Testis (tissue), 3 donors: Measurements from ENCODE around the gene STRIP2. TPM values are rescaled to one million over a fixed set of nuclear protein-coding genes. Genes with fewer than 3 reads are reported as not detected.

Source experiments
- DNase-seq: peaks from one replicate; pipeline ENCODE4 v3.0.0-alpha.2; 2019
- H3K27ac ChIP-seq, 2 donors: fragments of 200-600 bp; sonication (generic); one replicate each; pipeline ENCODE4 v1.5.1; 2019
- H3K27me3 ChIP-seq: fragments of 200-600 bp; sonication (generic); one replicate; pipeline ENCODE4 v1.5.1; 2019
- H3K36me3 ChIP-seq: fragments of 200-600 bp; sonication (generic); one replicate; pipeline ENCODE4 v1.5.1; 2017; ENCODE audit warnings: low read depth; ENCODE audit errors: missing control alignments
- H3K4me1 ChIP-seq: fragments of 200-600 bp; sonication (generic); one replicate; pipeline ENCODE4 v1.5.1; 2019
- H3K4me3 ChIP-seq, 2 donors: fragments of 200-600 bp; sonication (generic); one replicate each; pipeline ENCODE4 v1.5.1; 2017 to 2019
- H3K9me3 ChIP-seq: fragments of 200-600 bp; sonication (generic); one replicate; pipeline ENCODE4 v1.5.1; 2017
- CTCF ChIP-seq, 3 experiments: fragments of 450-650 bp in 2 of 3; fragments of 200-600 bp in 1 of 3; sonication (generic) in 1 of 3; IDR thresholded peaks; one replicate each; pipeline ENCODE4 v1.5.1; 2016 to 2019; ENCODE audit warnings: antibody characterized with exemption in 3 of 3, mild to moderate bottlenecking in 2 of 3, moderate library complexity in 1 of 3
- POLR2A ChIP-seq: fragments of 450-650 bp; IDR thresholded peaks from one replicate; pipeline ENCODE4 v1.6.1; 2017; ENCODE audit warnings: antibody characterized with exemption, mild to moderate bottlenecking, moderate library complexity
- WGBS, 2 donors: methylation state at CpG; one replicate each; pipeline ENCODE4 v1.1.5; 2018; 5-methylcytosine and 5-hydroxymethylcytosine counted together
- intact Hi-C: fragments of 100-400 bp; cut with DNase I; formaldehyde crosslinking; loops from one replicate; pipeline ENCODE4 v1.15.1; 2023; ENCODE audit warnings: low total_unique reads
- polyA plus RNA-seq: library from polyadenylated mRNA; stranded (reverse); fragments of 350-450 nt; fragmentation: Illumina TruSeq; extraction: RNeasy Lipid Tissue Mini Kit (QIAGEN cat#74804); gene quantifications from one replicate; pipeline ENCODE4 v1.2.3, GENCODE V29; 2014; ENCODE audit warnings: low read depth, low replicate concordance; ENCODE audit not compliant: insufficient read depth
- total RNA-seq, 2 donors: library from RNA; depleted of rRNA; stranded (reverse); fragments of >200 nt; gene quantifications; one replicate each; pipeline ENCODE4 v1.2.3, GENCODE V29; 2016

The STRIP2 gene
- total and polyA plus RNA-seq, 3 donors from 2014 or later = 18.8 to 54.0 (median 25.5) TPM

GRCh38 chr7:129427526-129428045, 6.6 kb upstream of the STRIP2 start:
- Histone ChIP-seq H3K4me1 (no peaks in the 10 kb centered on the region), H3K27ac (no peak overlapping the region), H3K9me3 (no peaks in the 10 kb centered on the region), H3K27me3 (no peaks in the 10 kb centered on the region), H3K4me3 (no peak overlapping the region), H3K36me3 (no peaks in the 10 kb centered on the region)
- WGBS, 2 donors = 66 to 79% methylated on average over 2 of the region's 2 CpGs
- TF ChIP-seq CTCF (IDR thresholded peaks at IDR 0.05) (no peak), POLR2A (no peak)
- DNase-seq = no peak
- intact Hi-C loops = no loop called here

GRCh38 chr7:129431911-129432643, 2.2 kb upstream of the STRIP2 start:
- WGBS, 2 donors = 72 to 76% methylated on average over 8 of the region's 8 CpGs
- no peak for DNase-seq
- no peak overlapping the region for H3K27ac ChIP-seq
- H3K4me1 ChIP-seq = peaks cover 6% of the 10 kb centered on the region
- H3K27me3 ChIP-seq = no peaks in the 10 kb centered on the region
- H3K9me3 ChIP-seq = no peaks in the 10 kb centered on the region
- no peaks in the 10 kb centered on the region for H3K36me3 ChIP-seq
- no peak overlapping the region for H3K4me3 ChIP-seq
- intact Hi-C loops = no loop called here
- no peak for TF ChIP-seq CTCF (IDR thresholded peaks at IDR 0.05)
- TF ChIP-seq POLR2A = no peak

GRCh38 chr7:129434675-129435318, 565 bp downstream of the STRIP2 start:
- no peak for TF ChIP-seq CTCF (IDR thresholded peaks at IDR 0.05)
- no peak for TF ChIP-seq POLR2A

GRCh38 chr7:129435414-129435829, 1.2 kb downstream of the STRIP2 start:
- H3K36me3 ChIP-seq = no peaks in the 10 kb centered on the region
- intact Hi-C loops = no loop called here
- H3K9me3 ChIP-seq = no peaks in the 10 kb centered on the region
- H3K27ac ChIP-seq = no peak overlapping the region
- peaks cover 6% of the 10 kb centered on the region for H3K4me1 ChIP-seq
- no peak for TF ChIP-seq CTCF (IDR thresholded peaks at IDR 0.05)
- DNase-seq = no peak
- H3K27me3 ChIP-seq = no peaks in the 10 kb centered on the region
- peak overlapping the region in 1 of 2 donors; percentile 84 for H3K4me3 ChIP-seq
- WGBS, 2 donors = 66 to 76% methylated on average over 2 of the region's 2 CpGs

More at GRCh38 chr7:129434675-129435318, 565 bp downstream of the STRIP2 start:
- no peaks in the 10 kb centered on the region for H3K36me3 ChIP-seq
- H3K4me3 ChIP-seq = peak overlapping the region; percentile 79 to 84
- no peaks in the 10 kb centered on the region for H3K9me3 ChIP-seq
- peak overlapping the region; percentile 42 to 70 for H3K27ac ChIP-seq
- WGBS, 2 donors = 1% methylated on average over 23 to 44 of the region's 44 CpGs
- DNase-seq = peak; percentile 21
- no peaks in the 10 kb centered on the region for H3K27me3 ChIP-seq
- intact Hi-C loops = no loop called here
- H3K4me1 ChIP-seq = peaks cover 6% of the 10 kb centered on the region
